ENCODE data around the gene CABCOCO1.
"Not testable (repeated sequence)": the region's sequence is repeated elsewhere in the genome, so short reads cannot be mapped to it uniquely, and the experiment has no call there.

Gene CABCOCO1

GRCh38 chr10:61719475-61719874 is 56.7 kb downstream of the CABCOCO1 start:
- not testable (repeated sequence) for DNase-seq (ENCODE audit: low spot score)

DNA sequence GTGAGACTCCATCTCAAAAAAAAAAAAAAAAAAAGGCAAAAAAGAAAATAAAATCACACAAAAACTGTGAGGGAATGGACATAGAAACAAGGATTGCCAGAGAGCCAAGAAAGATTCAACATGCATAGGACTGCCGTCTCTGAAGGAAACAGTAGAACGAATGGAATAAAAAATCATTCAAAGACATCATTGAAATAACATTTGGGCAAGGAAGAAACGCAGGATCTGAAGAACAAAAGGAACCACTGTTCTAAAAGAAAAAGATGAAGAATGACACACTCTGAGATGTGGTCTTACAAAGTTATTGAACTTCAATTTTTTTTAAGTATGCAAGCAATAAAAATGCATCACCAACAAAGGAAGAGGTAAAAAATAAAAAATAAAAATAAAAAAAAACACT is 57.2 kb downstream of the CABCOCO1 start:
- no peak for DNase-seq (ENCODE audit: low spot score)

- DNase-seq (ENCODE audit: low spot score) = no peak
These were observed 58.7 kb downstream of the CABCOCO1 start for GRCh38 chr10:61721431-61721830.

DNA sequence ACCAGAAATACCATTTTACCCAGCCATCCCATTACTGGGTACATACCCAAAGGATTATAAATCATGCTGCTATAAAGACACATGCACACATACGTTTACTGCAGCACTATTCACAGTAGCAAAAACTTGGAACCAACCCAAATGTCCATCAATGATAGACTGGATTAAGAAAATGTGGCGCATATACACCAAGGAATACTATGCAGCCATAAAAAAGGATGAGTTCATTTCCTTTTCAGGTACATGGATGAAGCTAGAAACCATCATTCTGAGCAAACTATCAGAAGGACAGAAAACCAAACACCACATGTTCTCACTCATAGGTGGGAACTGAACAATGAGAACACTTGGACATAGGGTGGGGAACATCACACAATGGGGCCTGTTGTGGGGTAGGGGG is 62.5 kb downstream of the CABCOCO1 start:
- not testable (repeated sequence) for DNase-seq (ENCODE audit: low spot score)

DNA sequence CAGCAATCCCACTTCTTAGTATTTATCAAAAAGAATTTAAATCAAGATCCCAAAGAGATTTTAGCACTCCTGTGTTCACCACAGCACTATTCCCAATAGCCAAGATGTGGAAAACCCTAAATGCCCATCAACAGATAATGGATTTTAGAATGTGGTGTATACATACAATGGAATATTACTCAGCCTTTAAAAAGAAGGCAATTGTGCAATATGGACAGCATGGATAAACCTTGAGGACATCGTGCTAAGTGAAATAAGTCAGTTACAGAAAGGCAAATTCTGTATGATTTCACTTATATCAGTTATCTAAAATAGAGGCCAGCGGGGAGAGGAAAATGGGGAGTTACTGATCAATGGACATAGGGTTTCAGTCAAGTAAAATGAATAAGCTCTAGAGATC is 66.9 kb downstream of the CABCOCO1 start:
- no peak for DNase-seq (ENCODE audit: low spot score)

DNA sequence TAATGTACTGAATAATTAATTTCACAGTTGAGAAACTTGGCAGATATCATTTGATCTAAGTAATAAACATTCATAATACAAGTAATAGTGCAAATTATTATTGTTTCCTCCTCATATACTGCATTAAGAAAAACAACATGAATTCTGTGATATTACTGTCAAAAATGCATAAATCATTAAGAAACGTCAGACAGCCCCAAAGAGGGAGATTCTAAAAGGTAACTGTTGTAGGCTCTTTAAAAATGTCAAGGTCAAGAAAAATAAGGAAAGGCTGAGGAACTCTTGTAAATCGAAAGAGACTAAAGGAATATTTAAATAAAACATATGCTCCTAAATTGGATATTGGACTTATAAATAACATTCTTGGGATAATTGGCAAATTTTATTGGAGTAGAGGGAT is 67.9 kb downstream of the CABCOCO1 start:
- DNase-seq (ENCODE audit: low spot score) = no peak

- no peak for DNase-seq (ENCODE audit: low spot score)
These were observed 68.9 kb downstream of the CABCOCO1 start for GRCh38 chr10:61731638-61732037.

GRCh38 chr10:61732629-61733278 is 70.0 kb downstream of the CABCOCO1 start:
- DNase-seq (ENCODE audit: low spot score) = no peak

GRCh38 chr10:61733358-61733940 is 70.7 kb downstream of the CABCOCO1 start:
- DNase-seq (ENCODE audit: low spot score) = peak; percentile 49

DNA sequence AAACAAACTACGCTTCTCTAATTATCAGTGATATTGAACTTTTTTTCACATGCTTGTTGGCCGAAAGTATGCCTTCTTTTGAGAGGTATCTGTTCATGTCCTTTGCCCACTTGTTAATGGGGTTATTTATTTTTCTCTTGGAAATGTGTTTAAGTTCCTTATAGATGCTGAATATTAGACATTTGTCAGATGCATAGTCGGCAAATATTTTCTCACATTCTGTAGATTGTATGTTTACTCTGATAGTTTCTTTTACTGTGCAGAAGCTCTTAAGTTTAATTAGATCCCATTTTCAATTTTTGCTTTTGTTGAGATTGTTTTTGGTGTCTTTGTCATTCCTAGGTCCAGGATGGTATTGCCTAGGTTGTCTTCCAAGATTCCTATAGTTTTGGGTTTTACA is 73.2 kb downstream of the CABCOCO1 start:
- DNase-seq (ENCODE audit: low spot score) = no peak

GRCh38 chr10:61737455-61737854 is 74.7 kb downstream of the CABCOCO1 start:
- not testable (repeated sequence) for DNase-seq (ENCODE audit: low spot score)

DNA sequence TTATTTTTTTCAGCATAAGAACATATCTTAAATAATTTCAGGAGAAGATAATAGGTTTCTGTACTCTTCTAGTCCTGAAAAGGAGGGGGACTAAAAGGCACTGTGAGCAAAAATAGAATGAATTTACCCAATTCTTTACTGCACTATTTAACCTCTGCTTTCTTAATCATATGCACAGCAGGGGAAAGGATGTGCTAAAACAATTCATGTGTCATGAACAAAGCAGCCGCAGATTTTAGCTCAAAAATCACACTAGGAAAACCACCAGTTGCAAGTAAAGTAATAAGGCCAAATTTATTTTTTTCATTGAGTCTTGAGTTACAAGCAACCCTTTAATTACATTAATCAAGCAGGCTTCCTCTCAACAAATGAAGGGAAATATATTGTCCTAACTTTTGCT is 80.1 kb downstream of the CABCOCO1 start:
- DNase-seq (ENCODE audit: low spot score) = no peak

- DNase-seq (ENCODE audit: low spot score) = no peak
These were observed 81.7 kb downstream of the CABCOCO1 start for GRCh38 chr10:61744469-61744868.

DNA sequence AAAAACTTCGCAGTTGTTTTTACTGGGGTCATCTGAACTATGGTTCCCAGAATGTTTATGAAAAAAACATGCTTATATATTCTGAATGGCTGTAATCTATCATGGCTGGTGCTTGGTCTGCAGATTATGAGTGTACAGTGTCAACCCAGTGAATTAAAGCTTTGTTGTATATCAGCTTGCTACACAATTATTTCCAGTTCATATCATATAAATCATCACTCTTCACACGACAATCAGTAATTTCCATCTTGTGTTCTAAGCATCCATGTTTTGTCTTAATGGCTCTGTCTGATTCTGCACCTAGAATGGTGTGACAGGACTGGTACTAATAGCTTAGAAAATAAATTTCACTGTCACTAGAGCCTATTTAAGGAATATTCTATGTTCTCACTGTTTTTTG is 83.6 kb downstream of the CABCOCO1 start:
- no peak for DNase-seq (ENCODE audit: low spot score)

GRCh38 chr10:61747307-61747706 is 84.6 kb downstream of the CABCOCO1 start:
- DNase-seq (ENCODE audit: low spot score) = no peak

- DNase-seq (ENCODE audit: low spot score) = no peak
These were observed 86.6 kb downstream of the CABCOCO1 start for GRCh38 chr10:61749291-61749690.

- DNase-seq (ENCODE audit: low spot score) = peak; percentile 18
These were observed 88.3 kb downstream of the CABCOCO1 start for GRCh38 chr10:61750943-61751471.

- DNase-seq (ENCODE audit: low spot score) = no peak
These were observed 88.9 kb downstream of the CABCOCO1 start for GRCh38 chr10:61751599-61751998.

- no peak for DNase-seq (ENCODE audit: low spot score)
These were observed 89.6 kb downstream of the CABCOCO1 start for GRCh38 chr10:61752111-61753011.

GRCh38 chr10:61753453-61753852 is 90.7 kb downstream of the CABCOCO1 start:
- no peak for DNase-seq (ENCODE audit: low spot score)

- DNase-seq (ENCODE audit: low spot score) = no peak
These were observed 92.1 kb downstream of the CABCOCO1 start for GRCh38 chr10:61754587-61755550.

DNA sequence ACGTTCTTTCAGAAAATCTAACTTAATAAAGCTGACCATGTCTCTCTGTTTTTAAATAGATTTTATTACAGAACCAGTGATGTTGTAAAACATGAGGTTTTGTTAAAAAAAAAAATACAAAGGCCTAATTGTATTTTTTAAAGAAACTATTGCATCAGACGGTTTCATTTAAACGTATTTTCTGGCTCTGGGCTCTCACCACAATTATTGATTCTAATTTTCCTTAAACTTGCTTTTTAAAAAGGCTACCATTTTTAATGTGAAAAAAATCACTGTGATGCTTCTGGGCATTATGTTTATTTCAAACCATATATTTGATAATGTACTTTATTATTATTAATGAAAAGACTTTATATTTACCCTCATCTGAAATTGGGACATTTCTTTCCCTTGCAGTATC is 94.3 kb downstream of the CABCOCO1 start:
- no peak for DNase-seq (ENCODE audit: low spot score)

Data from putamen (tissue), 1 donor.